GM19193 (cell line): ENCODE data around the gene BCL7A.

Experiments used
- POLR2A ChIP-seq: IDR thresholded peaks from 4 replicates; pipeline ENCODE4 v1.6.1; 2011; ENCODE audit not compliant: insufficient read depth, insufficient read length; ENCODE audit errors: extremely low read depth

The BCL7A gene

DNA sequence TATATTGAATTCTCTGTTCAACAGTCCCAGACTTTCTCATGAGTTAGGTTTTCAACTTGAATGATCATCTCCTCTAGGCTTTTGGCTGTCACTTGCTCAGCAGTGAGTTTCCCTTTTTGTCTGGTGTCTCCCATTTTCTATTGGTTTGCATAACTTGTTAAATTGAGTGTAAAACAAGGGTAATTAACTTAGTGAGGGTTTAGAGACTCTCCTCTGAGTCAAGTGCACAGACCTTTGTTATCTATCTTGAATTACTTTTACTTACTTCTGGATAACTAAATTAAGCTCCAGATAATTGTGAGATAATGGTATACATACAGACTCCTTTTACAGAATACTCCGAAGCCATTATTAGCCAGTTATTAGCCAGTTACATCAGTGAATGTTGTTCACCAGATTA is 78.9 kb downstream of the BCL7A start:
- TF ChIP-seq POLR2A = no peak

DNA sequence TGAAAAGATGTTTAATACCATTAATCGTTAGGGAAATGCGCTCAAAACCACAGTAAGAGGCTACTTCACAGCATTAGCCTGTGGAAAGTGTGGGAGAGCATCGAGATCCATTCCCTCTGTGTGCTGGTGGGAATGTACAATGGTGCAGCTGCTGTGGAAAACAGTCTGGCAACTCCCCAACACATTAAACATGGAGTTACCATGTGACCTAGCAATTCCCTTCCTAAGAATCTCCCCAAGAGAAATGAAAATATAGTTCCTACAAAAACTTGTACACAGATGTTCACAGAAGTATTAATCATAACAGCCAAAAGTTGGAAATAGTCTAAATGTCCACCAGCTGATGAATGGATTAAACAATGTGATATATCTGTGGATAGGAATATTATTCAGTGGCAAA is 80.6 kb downstream of the BCL7A start:
- no peak for TF ChIP-seq POLR2A

DNA sequence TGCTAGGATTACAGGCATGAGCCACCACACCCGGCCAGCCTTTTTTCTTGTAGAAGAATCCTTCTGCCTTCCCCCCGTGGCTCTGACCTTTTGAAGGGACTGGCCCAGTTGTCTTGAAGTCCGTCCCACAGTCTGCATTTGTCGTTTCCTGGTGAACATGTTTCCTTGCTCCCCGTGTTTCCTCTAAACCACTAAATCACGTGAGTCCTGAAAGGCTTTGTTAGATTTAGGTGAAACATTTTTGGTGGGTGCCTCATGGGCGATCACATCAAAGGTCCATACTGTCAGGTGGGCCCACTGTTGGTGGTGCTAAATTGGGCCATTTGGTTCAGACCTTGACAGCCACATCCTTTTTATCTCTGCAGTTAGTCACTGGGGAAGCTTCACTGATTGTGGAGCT is 83.2 kb downstream of the BCL7A start:
- no peak for TF ChIP-seq POLR2A

DNA sequence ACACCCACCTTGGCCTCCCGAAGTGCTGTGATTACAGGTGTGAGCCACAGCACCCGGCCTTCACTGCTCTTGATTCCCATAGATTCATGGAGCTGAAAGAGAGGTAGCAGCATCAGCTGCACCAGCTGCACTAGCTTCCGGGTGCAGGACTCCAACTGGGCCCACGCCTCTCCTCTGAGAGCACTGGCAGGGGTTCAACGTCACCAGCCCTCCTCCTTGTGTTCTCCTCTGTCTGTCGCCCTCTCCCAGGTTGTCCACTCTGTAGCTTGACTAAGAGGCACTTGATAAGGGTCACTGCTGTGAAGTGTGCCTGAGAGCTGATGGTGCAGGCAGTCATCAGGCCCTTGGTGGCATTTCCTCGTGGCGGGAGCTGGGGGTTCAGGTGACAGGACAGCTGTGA is 85.2 kb downstream of the BCL7A start:
- no peak for TF ChIP-seq POLR2A

DNA sequence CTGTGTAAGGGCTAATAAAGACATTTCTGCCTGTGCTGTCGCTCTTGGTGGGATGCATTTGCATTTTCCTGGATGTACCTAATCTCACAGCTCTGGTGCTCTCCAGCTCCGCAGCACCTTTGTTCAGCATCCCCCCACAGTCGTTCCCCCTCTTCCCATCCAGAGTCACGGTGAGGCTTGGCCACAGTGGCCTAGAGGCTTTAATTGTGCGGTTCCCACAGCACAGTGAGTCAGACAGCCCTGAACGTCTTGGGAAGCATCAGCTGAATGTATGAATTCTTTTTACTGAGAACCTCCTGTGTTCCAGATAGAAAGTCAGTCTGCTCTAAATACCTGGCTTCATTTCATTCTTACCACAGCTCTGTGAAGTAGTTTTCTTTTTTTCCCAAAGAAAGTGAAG is 85.6 kb downstream of the BCL7A start:
- TF ChIP-seq POLR2A = no peak

DNA sequence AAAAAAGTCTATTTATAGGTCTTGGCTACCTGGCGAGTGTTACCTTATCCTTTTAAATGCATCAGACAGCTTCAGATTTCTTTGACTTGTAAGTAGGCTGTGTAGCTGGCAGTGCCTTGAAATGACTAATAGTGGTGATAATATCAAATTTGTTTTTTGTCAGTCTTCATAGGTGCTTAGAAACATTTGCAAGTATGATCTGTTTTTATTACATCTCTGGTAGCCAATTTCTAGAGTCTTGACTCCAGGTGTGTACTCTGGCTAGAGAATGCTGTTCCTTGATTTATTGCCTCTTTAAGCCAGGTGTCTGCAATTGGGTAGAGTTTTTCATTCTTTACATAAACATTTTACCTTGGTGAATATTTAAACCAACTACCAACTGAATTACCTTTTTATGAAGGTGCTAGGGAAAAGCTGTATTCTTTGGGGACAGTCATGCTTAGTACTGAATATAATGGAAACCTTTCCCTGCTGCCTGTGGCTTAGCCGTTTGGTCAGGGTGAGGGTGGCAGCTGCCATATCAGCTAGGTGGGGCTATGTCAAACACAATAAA is 89.5 kb downstream of the BCL7A start:
- TF ChIP-seq POLR2A = no peak
